K562 (cell line): ENCODE measurements around the gene MCF2. TPM values are rescaled to one million over a fixed set of nuclear protein-coding genes. Genes with fewer than 3 reads are reported as not detected.
A peak's percentile ranks its signal among the peaks of the same experiment; 100 is the strongest.
"Not testable (repeated sequence)": the region's sequence is repeated elsewhere in the genome, so short reads cannot be mapped to it uniquely, and the experiment has no call there.

Experiments
- ATAC-seq: fragments of 200-7000 bp; cut with Tn5 transposase; 3 replicates; pipeline ENCODE4 v1.9.1; 2020; ENCODE audit warnings: moderate library complexity
- BruUV-seq: library from RNA; stranded (reverse); fragments of 400-500 nt; replicated peaks from 2 replicates; lab custom pipeline; 2021; lab: Mats Ljungman, UMichigan
- CTCF ChIA-PET: fragments of 300-600 bp; formaldehyde crosslinking; extraction: SDS; loops from one replicate; lab custom pipeline; 2021; ENCODE audit warnings: low intra/inter-chr PET ratio; lab: Yijun Ruan, JAX
- POLR2A ChIA-PET: fragments of 300-600, 350-650 bp; sonication (Branson Sonifier 250); formaldehyde crosslinking; extraction: SDS; loops from one replicate; lab custom pipeline; 2021; ENCODE audit warnings: antibody characterized with exemption, inconsistent platforms; lab: Yijun Ruan, JAX
- DNase-seq, 4 experiments: peaks; one replicate each; pipeline versions ENCODE4 v3.0.0 to v3.0.0-alpha.2; 2011 to 2018; ENCODE audit warnings: low spot score in 3 of 4, mixed read lengths in 3 of 4; ENCODE audit errors: extremely low read depth in 1 of 4
- FAIRE-seq: peaks from 2 replicates; lab custom pipeline; 2011; peaks lifted over from hg19 to GRCh38; lab: Jason Lieb, UNC
- H2AFZ ChIP-seq: 2 replicates; pipeline ENCODE4 v1.6.0; 2011; ENCODE audit warnings: low read depth, low read length, control low read depth, inconsistent platforms
- H3K27ac ChIP-seq: fragments of 200-600 bp; 3 replicates; pipeline ENCODE4 v1.8.0; 2011; ENCODE audit warnings: low read depth, mild to moderate bottlenecking, control low read depth, inconsistent platforms, low read length, moderate library complexity, mixed read lengths; ENCODE audit errors: extremely low read depth
- H3K27me3 ChIP-seq, 2 experiments: fragments of 300-600 bp in 1 of 2; 2 replicates in 1 of 2; 3 replicates in 1 of 2; pipeline versions ENCODE4 v1.6.0 to v1.8.0; 2011; ENCODE audit warnings: inconsistent platforms in 2 of 2, low read length in 2 of 2, mild to moderate bottlenecking in 1 of 2, mixed read lengths in 1 of 2, moderate library complexity in 1 of 2; ENCODE audit not compliant: control insufficient read depth in 2 of 2, insufficient read depth in 2 of 2
- H3K36me3 ChIP-seq: fragments of 300-600 bp; 3 replicates; pipeline ENCODE4 v1.8.0; 2011; ENCODE audit warnings: mild to moderate bottlenecking, low read length, inconsistent platforms; ENCODE audit not compliant: control insufficient read depth, insufficient read depth
- H3K4me1 ChIP-seq, 2 experiments: fragments of 200-600 bp in 1 of 2; replicated peaks in 1 of 2; 2 replicates in 1 of 2; 3 replicates in 1 of 2; pipeline versions ENCODE4 v1.5.1 to v1.8.0; 2011; ENCODE audit warnings: inconsistent platforms in 2 of 2, low read length in 2 of 2, mild to moderate bottlenecking in 1 of 2, mixed read lengths in 1 of 2, moderate library complexity in 1 of 2; ENCODE audit not compliant: control insufficient read depth in 2 of 2, insufficient read depth in 2 of 2
- H3K4me2 ChIP-seq: 2 replicates; pipeline ENCODE4 v1.6.1; 2011; ENCODE audit warnings: low read length, control low read depth, inconsistent platforms, mixed read lengths; ENCODE audit not compliant: insufficient read depth
- H3K4me3 ChIP-seq: fragments of 200-600 bp; sonication (generic), shearing (Covaris generic); 2 replicates; pipeline ENCODE4 v1.5.1; 2016; ENCODE audit warnings: control low read depth, inconsistent platforms
- H3K79me2 ChIP-seq: fragments of 200-600 bp; 3 replicates; pipeline ENCODE4 v1.8.0; 2011; ENCODE audit warnings: low read length, inconsistent platforms; ENCODE audit not compliant: control insufficient read depth, insufficient read depth
- H3K9ac ChIP-seq, 2 experiments: 2 replicates each; pipeline versions ENCODE4 v1.6.0 to v1.6.1; 2011; ENCODE audit warnings: low read depth in 2 of 2, low read length in 2 of 2, control low read depth in 1 of 2, inconsistent platforms in 1 of 2, mild to moderate bottlenecking in 1 of 2, mixed read lengths in 1 of 2; ENCODE audit not compliant: insufficient read depth in 1 of 2
- H3K9me1 ChIP-seq: one replicate; pipeline ENCODE4 v1.6.0; 2011; ENCODE audit warnings: inconsistent platforms, mild to moderate bottlenecking, low read length, moderate library complexity; ENCODE audit not compliant: control insufficient read depth, insufficient read depth
- H3K9me3 ChIP-seq: replicated peaks from 2 replicates; pipeline ENCODE4 v1.5.1; 2011; ENCODE audit warnings: low read depth, low read length, inconsistent platforms; ENCODE audit not compliant: control insufficient read depth, insufficient read depth
- H4K20me1 ChIP-seq: replicated peaks from 2 replicates; pipeline ENCODE4 v1.6.1; 2011; ENCODE audit warnings: low read length, inconsistent platforms, mixed read lengths; ENCODE audit not compliant: control insufficient read depth, insufficient read depth
- ARID1B ChIP-seq: fragments of 450-650 bp; IDR thresholded peaks from 2 replicates; pipeline ENCODE4 v1.6.1; 2016; ENCODE audit warnings: antibody characterized with exemption, mild to moderate bottlenecking, inconsistent platforms
- CBFA2T2 ChIP-seq: fragments of 450-650 bp; conservative IDR thresholded peaks from 2 replicates; pipeline ENCODE4 v1.6.1; 2017; ENCODE audit warnings: mild to moderate bottlenecking
- CBFA2T3 ChIP-seq: fragments of 450-650 bp; IDR thresholded peaks from 2 replicates; pipeline ENCODE4 v1.6.1; 2017
- DPF2 ChIP-seq: fragments of 450-650 bp; IDR thresholded peaks from 2 replicates; pipeline ENCODE4 v1.6.1; 2016
- EP300 ChIP-seq: IDR thresholded peaks from 2 replicates; pipeline ENCODE4 v1.6.1; 2012; ENCODE audit warnings: low read length, improper control_type of control experiment
- SMAD4 ChIP-seq: fragments of 250-450 bp; sonication (Bioruptor Pico); conservative IDR thresholded peaks from 2 replicates; pipeline ENCODE4 v1.8.0; 2021; ENCODE audit warnings: inconsistent platforms, mild to moderate bottlenecking, moderate library complexity
- SOX6 ChIP-seq: fragments of 450-650 bp; IDR thresholded peaks from 2 replicates; pipeline ENCODE4 v1.6.1; 2014; ENCODE audit warnings: mild to moderate bottlenecking
- SPI1 ChIP-seq: IDR thresholded peaks from 2 replicates; pipeline ENCODE4 v1.6.1; 2011; ENCODE audit warnings: low read depth, low read length, control low read depth, borderline replicate concordance
- TAL1 ChIP-seq: fragments of 450-650 bp; IDR thresholded peaks from 2 replicates; pipeline ENCODE4 v1.6.1; 2016; ENCODE audit warnings: mild to moderate bottlenecking
- TCF3 ChIP-seq: sonication (generic); formaldehyde crosslinking; IDR thresholded peaks from 2 replicates; pipeline ENCODE4 v1.4.0; 2020; ENCODE audit warnings: mild to moderate bottlenecking, missing genetic modification reagents
- TRIM24 ChIP-seq, 2 experiments: fragments of 450-650 bp; IDR thresholded peaks; 2 replicates each; pipeline ENCODE4 v1.6.1; 2016
- WGBS: fragments of 100-300 bp; shearing (Covaris generic); methylation state at CpG from one replicate; pipeline ENCODE4 v1.1.6; 2016; ENCODE audit warnings: low coverage, mixed read lengths; ENCODE audit not compliant: insufficient coverage; ENCODE audit errors: missing lambda C conversion rate; 5-methylcytosine and 5-hydroxymethylcytosine counted together
- in situ Hi-C: fragments of 300-500 bp; cut with MboI; formaldehyde crosslinking; loops from 4 replicates; pipeline ENCODE4 v1.15.0; 2018; ENCODE audit warnings: inconsistent platforms, mixed read lengths
- intact Hi-C: fragments of 100-400 bp; cut with micrococcal nuclease; formaldehyde crosslinking; loops from 2 replicates; pipeline ENCODE4 v1.14.2; 2022
- polyA plus RNA-seq, 8 experiments: library from polyadenylated mRNA; depleted of rRNA in 4 of 8; stranded (reverse) in 5 of 8; unstranded in 3 of 8; fragments of >200 nt; fragmentation: Nextera tagmentation in 2 of 8; fragmentation: Illumina TruSeq in 1 of 8; extraction: Ambion mirVana in 2 of 8; extraction: Trizol in 1 of 8; gene quantifications; 2 replicates each; pipeline versions ENCODE4 v1.2.1 to v1.2.3, GENCODE V29; 2011 to 2014; ENCODE audit warnings: inconsistent platforms in 1 of 8, missing spikeins in 1 of 8
- total RNA-seq, 7 experiments: library from RNA; depleted of rRNA in 6 of 7; stranded (reverse); fragments of >200 nt in 6 of 7; fragmentation: Illumina TruSeq in 2 of 7; extraction: Trizol in 2 of 7; gene quantifications; 2 replicates each; pipeline versions ENCODE4 v1.2.1 to v1.2.3, GENCODE V29; 2011 to 2021; ENCODE audit warnings: low replicate concordance in 1 of 7
- TF ChIP-seq, protein P1 (sequence below), 2 experiments: fragments of 450-650 bp; formaldehyde crosslinking in 1 of 2; IDR thresholded peaks; 2 replicates each; pipeline versions ENCODE4 v1.4.0 to v1.6.1; 2014 to 2020; ENCODE audit warnings: mild to moderate bottlenecking in 2 of 2, borderline replicate concordance in 1 of 2, low read depth in 1 of 2

Gene MCF2
- total and polyA plus RNA-seq, 9 of the 15 experiments (the other 6 are each of a cell fraction or from before 2014, with no cell fraction given) = 0.03 to 0.78 (median 0.08) TPM; not detected in 3

DNA sequence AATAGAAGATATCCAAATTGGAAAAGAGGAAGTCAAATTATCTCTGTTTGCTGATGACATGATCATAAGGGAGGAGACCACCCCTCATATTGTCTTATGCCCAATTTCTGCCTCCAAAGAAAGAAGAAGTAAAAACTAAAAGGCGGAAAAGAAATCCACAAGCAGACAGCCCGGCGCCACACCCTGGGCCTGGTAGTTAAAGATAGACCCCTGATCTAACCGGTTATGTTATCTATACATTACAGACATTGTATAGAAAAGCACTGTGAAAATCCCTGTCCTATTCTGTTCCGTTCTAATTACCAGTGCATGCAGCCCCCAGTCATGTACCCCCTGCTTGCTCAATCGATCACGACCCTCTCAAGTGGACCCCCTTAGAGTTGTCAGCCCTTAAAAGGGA, 22.8 kb downstream of the MCF2 start:
- H2AFZ ChIP-seq, BruUV-seq, POLR2A ChIA-PET, H3K9ac ChIP-seq, H3K9me1 ChIP-seq: not testable (repeated sequence)
- 0 out of 2 replicates have a peak, but pooled peaks have one; percentile 39 for TF ChIP-seq EP300
- 0 out of 2 replicates have a peak, but pooled peaks have one; percentile 14 for TF ChIP-seq DPF2
- peak; percentile 51; the same call in 1 of the 2 replicates for TF ChIP-seq CBFA2T2
- TF ChIP-seq TRIM24 (IDR thresholded peaks at IDR 0.05) = peak in 1 of 2 experiments; percentile 73; a peak in 3 of 4 replicates
- TF ChIP-seq, protein P1, sequence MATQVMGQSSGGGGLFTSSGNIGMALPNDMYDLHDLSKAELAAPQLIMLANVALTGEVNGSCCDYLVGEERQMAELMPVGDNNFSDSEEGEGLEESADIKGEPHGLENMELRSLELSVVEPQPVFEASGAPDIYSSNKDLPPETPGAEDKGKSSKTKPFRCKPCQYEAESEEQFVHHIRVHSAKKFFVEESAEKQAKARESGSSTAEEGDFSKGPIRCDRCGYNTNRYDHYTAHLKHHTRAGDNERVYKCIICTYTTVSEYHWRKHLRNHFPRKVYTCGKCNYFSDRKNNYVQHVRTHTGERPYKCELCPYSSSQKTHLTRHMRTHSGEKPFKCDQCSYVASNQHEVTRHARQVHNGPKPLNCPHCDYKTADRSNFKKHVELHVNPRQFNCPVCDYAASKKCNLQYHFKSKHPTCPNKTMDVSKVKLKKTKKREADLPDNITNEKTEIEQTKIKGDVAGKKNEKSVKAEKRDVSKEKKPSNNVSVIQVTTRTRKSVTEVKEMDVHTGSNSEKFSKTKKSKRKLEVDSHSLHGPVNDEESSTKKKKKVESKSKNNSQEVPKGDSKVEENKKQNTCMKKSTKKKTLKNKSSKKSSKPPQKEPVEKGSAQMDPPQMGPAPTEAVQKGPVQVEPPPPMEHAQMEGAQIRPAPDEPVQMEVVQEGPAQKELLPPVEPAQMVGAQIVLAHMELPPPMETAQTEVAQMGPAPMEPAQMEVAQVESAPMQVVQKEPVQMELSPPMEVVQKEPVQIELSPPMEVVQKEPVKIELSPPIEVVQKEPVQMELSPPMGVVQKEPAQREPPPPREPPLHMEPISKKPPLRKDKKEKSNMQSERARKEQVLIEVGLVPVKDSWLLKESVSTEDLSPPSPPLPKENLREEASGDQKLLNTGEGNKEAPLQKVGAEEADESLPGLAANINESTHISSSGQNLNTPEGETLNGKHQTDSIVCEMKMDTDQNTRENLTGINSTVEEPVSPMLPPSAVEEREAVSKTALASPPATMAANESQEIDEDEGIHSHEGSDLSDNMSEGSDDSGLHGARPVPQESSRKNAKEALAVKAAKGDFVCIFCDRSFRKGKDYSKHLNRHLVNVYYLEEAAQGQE (IDR thresholded peaks at IDR 0.05; ENCODE audit: borderline replicate concordance) = 0 out of 2 replicates have a peak, but pooled peaks have one; percentile 5
- TF ChIP-seq, protein P1 (CRISPR knock-in tag; IDR thresholded peaks at IDR 0.05; ENCODE audit: low read depth) = not testable (repeated sequence)
- TF ChIP-seq SMAD4 (CRISPR knock-in tag) = peak; percentile 73
- TF ChIP-seq SPI1 = 0 out of 2 replicates have a peak, but pooled peaks have one; percentile 3
- peak; percentile 53 for TF ChIP-seq TCF3 (CRISPR knock-in tag)
- peak; percentile 75 for TF ChIP-seq ARID1B
- peak; percentile 73 for TF ChIP-seq TAL1
- peak; percentile 71 for TF ChIP-seq CBFA2T3
- peak; percentile 74; the same call in 1 of the 2 replicates for TF ChIP-seq SOX6
- TF ChIP-seq, all 486 proteins: peak for 12; not testable (repeated sequence) for 474
- H3K27ac ChIP-seq, H3K27me3 ChIP-seq, in situ Hi-C loops, CTCF ChIA-PET, H3K4me1 ChIP-seq, ATAC-seq, H3K9me3 ChIP-seq, H3K79me2 ChIP-seq, H4K20me1 ChIP-seq, H3K4me3 ChIP-seq, H3K36me3 ChIP-seq, intact Hi-C loops, FAIRE-seq, H3K4me2 ChIP-seq: not testable (repeated sequence)
- peak in 1 of 4 experiments; percentile 9 for DNase-seq
- 0% methylated on average over 7 of the region's 7 CpGs for WGBS
